Amygdala (tissue), 56 donors: ENCODE results near the gene TSTD1.
A peak's percentile ranks its signal among the peaks of the same experiment; 100 is the strongest.
"Not testable (repeated sequence)": the region's sequence is repeated elsewhere in the genome, so short reads cannot be mapped to it uniquely, and the experiment has no call there.

ENCODE experiments used
- DNase-seq, 56 donors: peaks; one replicate each; lab custom pipeline; 2025; lab: John Stamatoyannopoulos, UW

TSTD1 gene

GRCh38 chr1:161013488-161014230, 25.1 kb downstream of the TSTD1 start:
- peak in 30 of 56 donors; percentile 4 to 70 (median 20) for DNase-seq

- DNase-seq = no peak
Observed at GRCh38 chr1:161013131-161013487, 25.7 kb downstream of the TSTD1 start.

GRCh38 chr1:161012420-161012819, 26.3 kb downstream of the TSTD1 start:
- no peak for DNase-seq

GRCh38 chr1:161009602-161010211, 29.1 kb downstream of the TSTD1 start:
- DNase-seq = no peak

GRCh38 chr1:161008869-161009510, 29.8 kb downstream of the TSTD1 start:
- no peak for DNase-seq

GRCh38 chr1:161007369-161007768, 31.4 kb downstream of the TSTD1 start:
- no peak for DNase-seq

GRCh38 chr1:161006563-161006962, 32.2 kb downstream of the TSTD1 start:
- DNase-seq = no peak

- no peak for DNase-seq
Observed at GRCh38 chr1:161001525-161001924, 37.2 kb downstream of the TSTD1 start.

- DNase-seq = no peak
Observed at GRCh38 chr1:161000736-161001480, 37.9 kb downstream of the TSTD1 start.

- DNase-seq = no peak
Observed at GRCh38 chr1:160999376-160999775, 39.4 kb downstream of the TSTD1 start.

GRCh38 chr1:160997323-160998038, 41.3 kb downstream of the TSTD1 start:
- DNase-seq = peak in 29 of 56 donors; percentile 2 to 55 (median 15)

- DNase-seq = no peak
Observed at GRCh38 chr1:160996178-160996577, 42.6 kb downstream of the TSTD1 start.

GRCh38 chr1:160993544-160994193, 45.1 kb downstream of the TSTD1 start:
- DNase-seq = no peak

- DNase-seq = not testable (repeated sequence)
Observed at GRCh38 chr1:160992036-160992435, 46.7 kb downstream of the TSTD1 start.
